GM12878 (cell line): ENCODE measurements around the gene PRSS33. TPM values are rescaled to one million over a fixed set of nuclear protein-coding genes. Genes with fewer than 3 reads are reported as not detected.

ENCODE experiments used
- ATAC-seq: fragments of 200-7000 bp; cut with Tn5 transposase; 3 replicates; pipeline ENCODE4 v1.9.1; 2020; ENCODE audit warnings: mild to moderate bottlenecking, moderate library complexity
- BruUV-seq: library from RNA; stranded (reverse); fragments of 400-500 nt; replicated peaks from 2 replicates; lab custom pipeline; 2021; lab: Mats Ljungman, UMichigan
- CTCF ChIA-PET: fragments of 300-600 bp; sonication (Branson Sonifier 250); formaldehyde crosslinking; extraction: SDS; loops from one replicate; lab custom pipeline; 2021; ENCODE audit warnings: inconsistent platforms; lab: Yijun Ruan, JAX
- POLR2A ChIA-PET: fragments of 350-600 bp; formaldehyde crosslinking; extraction: SDS; loops from one replicate; lab custom pipeline; 2021; ENCODE audit warnings: inconsistent platforms; lab: Charles Lee
- RAD21 ChIA-PET: fragments of 300-600 bp; sonication (Branson Sonifier 250); formaldehyde crosslinking; loops from one replicate; lab custom pipeline; 2023; ENCODE audit warnings: antibody characterized with exemption; ENCODE audit not compliant: unreplicated experiment; lab: Charles Lee
- SMC1A ChIA-PET: fragments of 300-600 bp; sonication (Branson Sonifier 250); formaldehyde crosslinking; loops from one replicate; lab custom pipeline; 2023; ENCODE audit not compliant: unreplicated experiment, uncharacterized antibody; lab: Charles Lee
- DNase-seq: peaks from one replicate; pipeline ENCODE4 v3.0.0-alpha.2; 2011; ENCODE audit warnings: low read depth, low spot score
- FAIRE-seq: peaks from 3 replicates; lab custom pipeline; 2011; peaks lifted over from hg19 to GRCh38; lab: Jason Lieb, UNC
- H2AFZ ChIP-seq: 2 replicates; pipeline ENCODE4 v1.6.0; 2011; ENCODE audit warnings: low read depth, low read length, control low read depth; ENCODE audit not compliant: control insufficient read depth
- H3K27ac ChIP-seq: 2 replicates; pipeline ENCODE4 v1.5.1; 2011; ENCODE audit warnings: control low read depth; ENCODE audit not compliant: control insufficient read depth, insufficient read depth
- H3K27me3 ChIP-seq, 2 experiments: replicated peaks in 1 of 2; 2 replicates each; pipeline versions ENCODE4 v1.6.0 to v1.6.1; 2011; ENCODE audit warnings: low read length in 1 of 2; ENCODE audit not compliant: control insufficient read depth in 2 of 2, insufficient read depth in 2 of 2
- H3K36me3 ChIP-seq, 2 experiments: 2 replicates each; pipeline ENCODE4 v1.5.1; 2011; ENCODE audit warnings: low read length in 1 of 2; ENCODE audit not compliant: control insufficient read depth in 2 of 2, insufficient read depth in 2 of 2
- H3K4me1 ChIP-seq: 2 replicates; pipeline ENCODE4 v1.6.1; 2011; ENCODE audit warnings: mild to moderate bottlenecking, low read length, moderate library complexity, mixed read lengths; ENCODE audit not compliant: control insufficient read depth, insufficient read depth
- H3K4me2 ChIP-seq: 2 replicates; pipeline ENCODE4 v1.6.0; 2011; ENCODE audit warnings: control low read depth; ENCODE audit not compliant: control insufficient read depth, insufficient read depth
- H3K4me3 ChIP-seq: fragments of 200-600 bp; sonication (generic); 2 replicates; pipeline ENCODE4 v1.5.1; 2016
- H3K79me2 ChIP-seq: 2 replicates; pipeline ENCODE4 v1.6.0; 2011; ENCODE audit warnings: low read length; ENCODE audit not compliant: control insufficient read depth, insufficient read depth
- H3K9ac ChIP-seq: 2 replicates; pipeline ENCODE4 v1.8.0; 2011; ENCODE audit warnings: low read length, control low read depth, mixed read lengths; ENCODE audit not compliant: control insufficient read depth, insufficient read depth
- H3K9me3 ChIP-seq: replicated peaks from 3 replicates; pipeline ENCODE4 v1.5.1; 2011; ENCODE audit warnings: mild to moderate bottlenecking, low read length; ENCODE audit not compliant: control insufficient read depth, insufficient read depth
- H4K20me1 ChIP-seq: 2 replicates; pipeline ENCODE4 v1.6.0; 2011; ENCODE audit not compliant: control insufficient read depth, insufficient read depth
- BRCA1 ChIP-seq: IDR thresholded peaks from 2 replicates; pipeline ENCODE4 v1.6.1; 2011; ENCODE audit warnings: low read depth, low read length, improper control_type of control experiment
- CHD1 ChIP-seq: IDR thresholded peaks from 2 replicates; pipeline ENCODE4 v1.6.1; 2012; ENCODE audit warnings: low read depth, low read length, improper control_type of control experiment
- FOXM1 ChIP-seq: IDR thresholded peaks from 2 replicates; pipeline ENCODE4 v1.6.1; 2012; ENCODE audit warnings: low read depth, mild to moderate bottlenecking, inconsistent platforms, low read length, moderate library complexity
- MEF2B ChIP-seq: fragments of 450-650 bp; IDR thresholded peaks from 2 replicates; pipeline ENCODE4 v1.6.1; 2018; ENCODE audit warnings: mild to moderate bottlenecking, moderate library complexity; ENCODE audit not compliant: partially characterized antibody, poor library complexity, severe bottlenecking
- NRF1 ChIP-seq: conservative IDR thresholded peaks from 2 replicates; pipeline ENCODE4 v1.6.1; 2011; ENCODE audit warnings: mild to moderate bottlenecking, low read depth, low read length, improper control_type of control experiment
- RBBP5 ChIP-seq: fragments of 200-600 bp; sonication (generic); conservative IDR thresholded peaks from 2 replicates; pipeline ENCODE4 v1.6.1; 2016
- RFX5 ChIP-seq: IDR thresholded peaks from 2 replicates; pipeline ENCODE4 v1.6.1; 2011; ENCODE audit warnings: low read depth, low read length, improper control_type of control experiment
- SP1 ChIP-seq: IDR thresholded peaks from one replicate; pipeline ENCODE4 v1.6.1; 2011; ENCODE audit warnings: low read depth, low read length
- SRF ChIP-seq, 2 experiments: IDR thresholded peaks; 2 replicates each; pipeline ENCODE4 v1.6.1; 2011; ENCODE audit warnings: low read depth in 2 of 2, low read length in 2 of 2, mild to moderate bottlenecking in 1 of 2, moderate library complexity in 1 of 2
- YBX1 ChIP-seq: fragments of 450-650 bp; IDR thresholded peaks from 2 replicates; pipeline ENCODE4 v1.6.1; 2016; ENCODE audit warnings: antibody characterized with exemption
- ZNF384 ChIP-seq: IDR thresholded peaks from 2 replicates; pipeline ENCODE4 v1.6.1; 2012; ENCODE audit warnings: low read depth, mild to moderate bottlenecking, low read length, improper control_type of control experiment, borderline replicate concordance
- WGBS: methylation state at CpG from one replicate; pipeline ENCODE4 v1.1.6; 2016; ENCODE audit warnings: low lambda C conversion rate; ENCODE audit not compliant: insufficient replicate concordance, insufficient coverage; ENCODE audit errors: missing lambda C conversion rate; 5-methylcytosine and 5-hydroxymethylcytosine counted together
- in situ Hi-C: fragments of 300-500 bp; cut with MboI; formaldehyde crosslinking; loops from 9 replicates; pipeline ENCODE4 v1.14.3; 2018; ENCODE audit warnings: mixed read lengths
- intact Hi-C: fragments of 100-400 bp; cut with micrococcal nuclease; formaldehyde crosslinking; loops from one replicate; pipeline ENCODE4 v1.14.2; 2022; ENCODE audit not compliant: unreplicated experiment
- polyA plus RNA-seq, 11 experiments: library from polyadenylated mRNA; depleted of rRNA in 4 of 11; unstranded in 6 of 11; stranded (reverse) in 5 of 11; fragments of >200 nt; fragmentation: Nextera tagmentation in 4 of 11; fragmentation: Illumina TruSeq in 1 of 11; extraction: Ambion mirVana in 4 of 11; extraction: Trizol in 1 of 11; gene quantifications; 1 replicate in 1 of 11; 2 replicates in 10 of 11; pipeline versions ENCODE4 v1.2.1 to v1.2.3, GENCODE V29; 2011 to 2016; ENCODE audit warnings: inconsistent platforms in 2 of 11, missing spikeins in 2 of 11, low read depth in 1 of 11
- total RNA-seq, 4 experiments: library from RNA; depleted of rRNA in 3 of 4; stranded (reverse); fragments of >200 nt in 3 of 4; fragmentation: Illumina TruSeq in 1 of 4; extraction: Trizol in 1 of 4; gene quantifications; 2 replicates each; pipeline versions ENCODE4 v1.2.1 to v1.2.3, GENCODE V29; 2013 to 2021
- TF ChIP-seq, protein P1 (sequence below): IDR thresholded peaks from 2 replicates; pipeline ENCODE4 v1.6.1; 2012; ENCODE audit warnings: low read depth, low read length, improper control_type of control experiment
- TF ChIP-seq, protein P2 (sequence below): IDR thresholded peaks from 2 replicates; pipeline ENCODE4 v1.6.1; 2011; ENCODE audit warnings: borderline replicate concordance, low read depth, mild to moderate bottlenecking, moderate library complexity, low read length; ENCODE audit not compliant: insufficient read depth, poor library complexity, severe bottlenecking
- TF ChIP-seq, protein P3 (sequence below): fragments of 450-650 bp; IDR thresholded peaks from 2 replicates; pipeline ENCODE4 v1.6.1; 2017; ENCODE audit warnings: mild to moderate bottlenecking, low read depth, inconsistent platforms; ENCODE audit not compliant: poor library complexity, severe bottlenecking

PRSS33 gene
- total and polyA plus RNA-seq, 10 of the 15 experiments (the other 5 are each of a cell fraction or from before 2014, with no cell fraction given) = not detected

DNA sequence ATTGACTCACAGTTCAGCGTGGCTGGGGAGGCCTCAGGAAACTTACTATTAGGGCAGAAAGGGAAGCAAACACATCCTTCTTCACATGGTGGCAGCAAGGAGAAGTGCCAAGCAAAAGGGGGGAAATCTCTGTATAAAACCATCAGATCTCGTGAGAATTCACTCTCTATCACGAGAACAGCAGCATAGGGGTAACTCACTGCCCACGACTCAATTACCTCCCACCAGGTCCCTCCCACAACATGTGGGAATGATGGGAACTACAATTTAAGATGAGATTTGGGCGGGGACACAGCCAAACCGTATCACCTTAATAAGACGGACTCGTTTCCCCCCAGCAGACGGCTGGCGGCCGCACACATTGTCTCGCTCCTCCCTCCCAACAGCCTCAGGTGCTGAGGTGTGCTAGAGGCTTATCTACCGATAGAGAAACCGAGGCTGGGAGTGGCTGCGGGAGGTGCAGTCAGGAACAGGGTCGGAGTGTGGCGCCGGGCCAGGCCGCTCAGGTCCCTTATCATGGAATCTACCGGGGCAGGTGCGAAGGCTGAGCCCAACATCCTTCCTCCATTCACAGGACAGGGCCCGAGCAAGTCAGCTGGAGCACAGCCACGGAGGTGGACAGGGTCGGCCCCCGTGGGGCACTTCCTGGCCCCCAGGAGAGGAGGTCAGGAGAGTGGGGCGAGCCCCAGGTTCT is 37.8 kb upstream of the PRSS33 start:
- DNase-seq = no peak
- H3K4me1 ChIP-seq = peaks cover 4% of the 10 kb centered on the region; the same call in 1 of the 2 replicates
- FAIRE-seq = no peak
- no peaks in the 10 kb centered on the region for H3K79me2 ChIP-seq
- CTCF ChIA-PET = interaction anchor here (0.6 to 1.2 kb wide), 2 partner anchors 13 to 1720 kb away, joined by 3 to 4 read pairs; no protein-coding TSS in a partner anchor
- no TSS peak for BruUV-seq
- SMC1A ChIA-PET = no interaction called here
- H4K20me1 ChIP-seq = no peaks in the 10 kb centered on the region
- POLR2A ChIA-PET = no interaction called here
- in situ Hi-C loops (no loop called here), intact Hi-C loops (no loop called here)
- ATAC-seq = no peak
- H3K36me3 ChIP-seq = no peaks in the 10 kb centered on the region
- H3K4me3 ChIP-seq = no peak overlapping the region
- no peaks in the 10 kb centered on the region for H3K9me3 ChIP-seq
- TF ChIP-seq FOXM1 (no peak), SRF (IDR thresholded peaks at IDR 0.05; ENCODE audit: low read depth in 2 of 2, low read length in 2 of 2) (no peak), CHD1 (no peak), SP1 (no peak), YBX1 (no peak)
- TF ChIP-seq, protein P1, sequence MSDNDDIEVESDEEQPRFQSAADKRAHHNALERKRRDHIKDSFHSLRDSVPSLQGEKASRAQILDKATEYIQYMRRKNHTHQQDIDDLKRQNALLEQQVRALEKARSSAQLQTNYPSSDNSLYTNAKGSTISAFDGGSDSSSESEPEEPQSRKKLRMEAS = no peak
- 57% methylated on average over 26 of the region's 26 CpGs for WGBS
- no peak overlapping the region for H3K4me2 ChIP-seq
- no peak overlapping the region for H3K27ac ChIP-seq
- H3K27me3 ChIP-seq = no peaks in the 10 kb centered on the region
- H2AFZ ChIP-seq = no peak overlapping the region
- RAD21 ChIA-PET = no interaction called here
- H3K9ac ChIP-seq = no peak overlapping the region

DNA sequence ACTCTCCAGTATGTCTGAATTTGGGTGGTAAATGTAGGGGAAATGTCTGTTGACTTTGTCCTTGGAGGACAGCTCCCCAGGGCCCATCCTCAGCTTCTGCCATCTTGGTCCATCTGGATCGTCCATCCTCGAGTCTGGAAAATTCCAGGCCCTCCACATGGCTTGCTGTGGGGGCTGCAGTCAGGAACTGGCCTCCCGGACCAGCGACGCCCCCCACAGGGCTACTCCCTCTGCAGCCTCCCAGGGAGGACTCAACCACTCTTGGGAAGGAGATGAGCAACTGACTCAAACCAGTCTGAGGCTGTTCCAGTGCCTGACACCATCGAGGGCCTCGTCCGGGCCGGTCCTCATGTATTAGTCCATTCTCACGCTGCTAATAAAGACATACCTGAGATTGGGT is 37.3 kb upstream of the PRSS33 start:
- H4K20me1 ChIP-seq = no peaks in the 10 kb centered on the region
- no peak overlapping the region for H3K27ac ChIP-seq
- ChIA-PET POLR2A (no interaction called here), RAD21 (no interaction called here), SMC1A (no interaction called here), CTCF (interaction anchor here (1.2 kb wide), 1 partner anchor 14 kb away, joined by 4 read pairs; no protein-coding TSS in a partner anchor)
- DNase-seq (no peak), ATAC-seq (no peak), FAIRE-seq (no peak)
- 58% methylated on average over 10 of the region's 10 CpGs for WGBS
- H3K4me2 ChIP-seq = no peak overlapping the region
- intact Hi-C loops = no loop called here
- 0 out of 4 replicates have a peak, but pooled peaks cover 0 to 1% of the 10 kb centered on the region in 2 experiments for H3K27me3 ChIP-seq
- H3K9me3 ChIP-seq = no peaks in the 10 kb centered on the region
- H3K9ac ChIP-seq = no peak overlapping the region
- in situ Hi-C loops = no loop called here
- no peaks in the 10 kb centered on the region for H3K4me1 ChIP-seq
- H3K79me2 ChIP-seq = no peaks in the 10 kb centered on the region
- no peaks in the 10 kb centered on the region for H3K36me3 ChIP-seq
- no peak overlapping the region for H2AFZ ChIP-seq
- BruUV-seq = no TSS peak
- no peak overlapping the region for H3K4me3 ChIP-seq
- TF ChIP-seq ZNF384 = no peak
- TF ChIP-seq, protein P2, sequence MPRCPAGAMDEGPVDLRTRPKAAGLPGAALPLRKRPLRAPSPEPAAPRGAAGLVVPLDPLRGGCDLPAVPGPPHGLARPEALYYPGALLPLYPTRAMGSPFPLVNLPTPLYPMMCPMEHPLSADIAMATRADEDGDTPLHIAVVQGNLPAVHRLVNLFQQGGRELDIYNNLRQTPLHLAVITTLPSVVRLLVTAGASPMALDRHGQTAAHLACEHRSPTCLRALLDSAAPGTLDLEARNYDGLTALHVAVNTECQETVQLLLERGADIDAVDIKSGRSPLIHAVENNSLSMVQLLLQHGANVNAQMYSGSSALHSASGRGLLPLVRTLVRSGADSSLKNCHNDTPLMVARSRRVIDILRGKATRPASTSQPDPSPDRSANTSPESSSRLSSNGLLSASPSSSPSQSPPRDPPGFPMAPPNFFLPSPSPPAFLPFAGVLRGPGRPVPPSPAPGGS = no peak
- TF ChIP-seq, protein P3, sequence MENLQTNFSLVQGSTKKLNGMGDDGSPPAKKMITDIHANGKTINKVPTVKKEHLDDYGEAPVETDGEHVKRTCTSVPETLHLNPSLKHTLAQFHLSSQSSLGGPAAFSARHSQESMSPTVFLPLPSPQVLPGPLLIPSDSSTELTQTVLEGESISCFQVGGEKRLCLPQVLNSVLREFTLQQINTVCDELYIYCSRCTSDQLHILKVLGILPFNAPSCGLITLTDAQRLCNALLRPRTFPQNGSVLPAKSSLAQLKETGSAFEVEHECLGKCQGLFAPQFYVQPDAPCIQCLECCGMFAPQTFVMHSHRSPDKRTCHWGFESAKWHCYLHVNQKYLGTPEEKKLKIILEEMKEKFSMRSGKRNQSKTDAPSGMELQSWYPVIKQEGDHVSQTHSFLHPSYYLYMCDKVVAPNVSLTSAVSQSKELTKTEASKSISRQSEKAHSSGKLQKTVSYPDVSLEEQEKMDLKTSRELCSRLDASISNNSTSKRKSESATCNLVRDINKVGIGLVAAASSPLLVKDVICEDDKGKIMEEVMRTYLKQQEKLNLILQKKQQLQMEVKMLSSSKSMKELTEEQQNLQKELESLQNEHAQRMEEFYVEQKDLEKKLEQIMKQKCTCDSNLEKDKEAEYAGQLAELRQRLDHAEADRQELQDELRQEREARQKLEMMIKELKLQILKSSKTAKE = no peak
- TF ChIP-seq MEF2B = no peak
- TF ChIP-seq RBBP5 = no peak
- no peak for TF ChIP-seq BRCA1
- TF ChIP-seq NRF1 = no peak
- no peak for TF ChIP-seq RFX5
